Heart right ventricle (tissue), 16 donors: ENCODE data around the gene CCDC71L. TPM values are rescaled to one million over a fixed set of nuclear protein-coding genes. Genes with fewer than 3 reads are reported as not detected.

Source experiments
- ATAC-seq, 8 donors: fragments of 200-7000 bp; cut with Tn5 transposase; one replicate each; pipeline ENCODE4 v1.9.1; 2020; ENCODE audit warnings: mild to moderate bottlenecking in 8 of 8, moderate library complexity in 8 of 8, moderate number of reproducible peaks in 1 of 8
- DNase-seq, 2 donors: peaks; one replicate each; pipeline ENCODE4 v3.0.0-alpha.2; 2020
- H3K27ac ChIP-seq, 10 donors: fragments of 200-600 bp; sonication (generic) in 2 of 10; one replicate each; pipeline versions ENCODE4 v1.5.0 to v1.8.0; 2020 to 2022; ENCODE audit warnings: mild to moderate bottlenecking in 3 of 10
- H3K27me3 ChIP-seq, 7 donors: fragments of 200-600 bp; one replicate each; pipeline ENCODE4 v1.8.0; 2021 to 2022; ENCODE audit warnings: mild to moderate bottlenecking in 2 of 7
- H3K36me3 ChIP-seq, 9 donors: fragments of 200-600 bp; sonication (generic) in 1 of 9; one replicate each; pipeline versions ENCODE4 v1.5.0 to v1.8.0; 2020 to 2022; ENCODE audit warnings: mild to moderate bottlenecking in 2 of 9
- H3K4me1 ChIP-seq, 9 donors: fragments of 200-600 bp; sonication (generic) in 1 of 9; one replicate each; pipeline versions ENCODE4 v1.5.0 to v1.8.0; 2020 to 2022; ENCODE audit warnings: mild to moderate bottlenecking in 4 of 9
- H3K4me3 ChIP-seq, 10 donors: fragments of 200-600 bp; sonication (generic) in 2 of 10; one replicate each; pipeline versions ENCODE4 v1.5.0 to v1.8.0; 2020 to 2022; ENCODE audit warnings: mild to moderate bottlenecking in 7 of 10, moderate library complexity in 2 of 10
- H3K9me3 ChIP-seq, 11 donors: fragments of 200-600 bp in 10 of 11; sonication (generic) in 2 of 11; one replicate each; pipeline versions ENCODE4 v1.5.0 to v1.8.0; 2013 to 2022; ENCODE audit warnings: mild to moderate bottlenecking in 2 of 11, control low read depth in 1 of 11, moderate library complexity in 1 of 11
- WGBS, 2 donors: extraction: QIAGEN DNeasy Blood & Tissue Kit; methylation state at CpG; one replicate each; pipeline ENCODE4 v1.1.7; 2013; ENCODE audit warnings: inconsistent platforms in 1 of 2; 5-methylcytosine and 5-hydroxymethylcytosine counted together
- intact Hi-C, 10 donors: fragments of 100-400 bp; cut with DNase I; formaldehyde crosslinking; loops; one replicate each; pipeline versions ENCODE4 v1.11.1 to v1.14.2; 2022
- polyA plus RNA-seq, 2 donors: library from polyadenylated mRNA; stranded (reverse); fragments of 200-250 nt; gene quantifications; one replicate each; pipeline ENCODE4 v1.2.3, GENCODE V29; 2013
- total RNA-seq, 10 donors: library from RNA; stranded (reverse); fragmentation: NEBNext Ultra II Directional in 3 of 10; extraction: Animal tissue kit (Norgen Biotek cat#: 25700) in 3 of 10; gene quantifications; one replicate each; pipeline versions ENCODE4 v1.2.1 to v1.2.4, GENCODE V29; 2021 to 2023
- TF ChIP-seq, protein P1 (sequence below), 9 donors: fragments of 200-600 bp; sonication (generic) in 2 of 9; IDR thresholded peaks; one replicate each; pipeline versions ENCODE4 v1.5.0 to v1.8.0; 2021 to 2022; ENCODE audit warnings: antibody characterized with exemption in 9 of 9, mild to moderate bottlenecking in 5 of 9, moderate library complexity in 1 of 9
- donor health status: Arrhythmogenic right ventricular cardiomyopathy.
- donor health status: ischemic (EF 13 %, LVEDD 7.1; RV severe dilation, severe dysfunction).
- donor health status: healthy with polysubstance abuse.
- donor health status: DM: no; HTN: yes; CAD: no.
- donor health status: DM: no; HTN: no; CAD: no.
- donor health status: ischemic (EF 25% LVEDD 6.9; RV normal size, moderate dysfunction).
- donor health status: ischemic (EF 25% LVEDD 5.7; RV mildly dilated, moderate dysfunction).
- donor health status: healthy.
- donor health status: DM: yes; HTN: yes; CAD: no.
- donor health status: Ischemic cardiomyopathy.
- donor health status: ischemic (EF 35%, LVEDD 5.7; RV mildly dilated, moderate dysfunction).
- donor health status: nonischemic (EF 11% LVEDD 7.7; RV severe dilation, severe dysfunction).
- donor health status: DM: yes; HTN: yes; CAD: no.
- donor health status: PGD.
- donor health status: ischemic (EF 29% LVEDD 5.4; RV normal size, mild dysfunction).
- donor health status: nonischemic (EF 23%, LVEDD 6.1; RV moderate dilation, normal function).

CCDC71L gene
- total and polyA plus RNA-seq, 12 donors = 3.0 to 12.2 (median 5.6) TPM

DNA sequence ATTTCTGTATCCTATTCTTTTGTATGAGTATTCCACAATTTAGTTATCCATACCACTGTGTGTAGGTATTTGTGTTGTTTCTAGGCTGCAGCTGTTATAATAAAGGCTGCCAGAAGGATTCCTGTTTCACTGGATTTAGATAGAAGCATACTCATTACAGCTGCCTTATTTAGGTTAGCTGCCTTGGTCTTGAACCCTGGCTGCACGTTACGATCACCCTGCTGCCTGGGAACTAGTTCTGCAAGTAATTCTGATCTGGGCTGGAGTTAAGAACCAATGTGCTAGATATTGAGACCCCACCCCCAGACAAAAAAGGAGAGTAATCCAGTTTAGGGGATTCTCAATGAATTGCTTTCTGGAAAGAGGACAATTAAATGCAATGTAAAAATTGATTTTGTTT is 43.1 kb downstream of the CCDC71L start:
- Histone ChIP-seq H3K27ac (no peak overlapping the region), H3K4me1 (peaks cover 0 to 14% (median 8%) of the 10 kb centered on the region in 9 donors), H3K4me3 (no peak overlapping the region), H3K9me3 (peaks cover 0 to 18% (median 8%) of the 10 kb centered on the region in 11 donors), H3K36me3 (no peaks in the 10 kb centered on the region), H3K27me3 (no peaks in the 10 kb centered on the region)
- TF ChIP-seq, protein P1, sequence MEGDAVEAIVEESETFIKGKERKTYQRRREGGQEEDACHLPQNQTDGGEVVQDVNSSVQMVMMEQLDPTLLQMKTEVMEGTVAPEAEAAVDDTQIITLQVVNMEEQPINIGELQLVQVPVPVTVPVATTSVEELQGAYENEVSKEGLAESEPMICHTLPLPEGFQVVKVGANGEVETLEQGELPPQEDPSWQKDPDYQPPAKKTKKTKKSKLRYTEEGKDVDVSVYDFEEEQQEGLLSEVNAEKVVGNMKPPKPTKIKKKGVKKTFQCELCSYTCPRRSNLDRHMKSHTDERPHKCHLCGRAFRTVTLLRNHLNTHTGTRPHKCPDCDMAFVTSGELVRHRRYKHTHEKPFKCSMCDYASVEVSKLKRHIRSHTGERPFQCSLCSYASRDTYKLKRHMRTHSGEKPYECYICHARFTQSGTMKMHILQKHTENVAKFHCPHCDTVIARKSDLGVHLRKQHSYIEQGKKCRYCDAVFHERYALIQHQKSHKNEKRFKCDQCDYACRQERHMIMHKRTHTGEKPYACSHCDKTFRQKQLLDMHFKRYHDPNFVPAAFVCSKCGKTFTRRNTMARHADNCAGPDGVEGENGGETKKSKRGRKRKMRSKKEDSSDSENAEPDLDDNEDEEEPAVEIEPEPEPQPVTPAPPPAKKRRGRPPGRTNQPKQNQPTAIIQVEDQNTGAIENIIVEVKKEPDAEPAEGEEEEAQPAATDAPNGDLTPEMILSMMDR (IDR thresholded peaks at IDR 0.05) = no peak
- ATAC-seq (no peak), DNase-seq (no peak)
- intact Hi-C loops = no loop called here
- WGBS, 2 donors = 57 to 65% methylated on average over 2 of the region's 2 CpGs

DNA sequence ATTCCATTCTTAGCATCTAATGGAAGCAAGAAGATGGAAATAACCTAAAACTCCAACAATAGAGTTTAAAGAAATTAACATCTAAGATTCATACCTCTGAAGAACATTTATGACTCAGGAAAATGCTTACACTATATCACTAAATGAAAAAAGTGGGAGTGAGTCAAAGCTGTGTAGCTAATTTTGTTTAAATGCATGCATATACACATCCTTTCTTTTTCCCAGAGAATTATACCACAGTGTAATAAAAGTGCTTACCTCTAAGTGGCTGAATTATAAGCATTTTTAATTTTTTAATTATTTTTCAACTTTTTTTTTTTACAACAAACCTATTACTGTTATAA is 44.3 kb downstream of the CCDC71L start:
- ATAC-seq = no peak
- no peak overlapping the region for H3K27ac ChIP-seq
- no peaks in the 10 kb centered on the region for H3K36me3 ChIP-seq
- intact Hi-C loops = no loop called here
- no peak for DNase-seq
- H3K4me1 ChIP-seq = peaks cover 0 to 14% (median 8%) of the 10 kb centered on the region in 9 donors
- TF ChIP-seq, protein P1 (IDR thresholded peaks at IDR 0.05) = no peak
- H3K9me3 ChIP-seq = peaks cover 0 to 18% (median 5%) of the 10 kb centered on the region in 11 donors
- H3K27me3 ChIP-seq = no peaks in the 10 kb centered on the region
- H3K4me3 ChIP-seq = no peak overlapping the region

DNA sequence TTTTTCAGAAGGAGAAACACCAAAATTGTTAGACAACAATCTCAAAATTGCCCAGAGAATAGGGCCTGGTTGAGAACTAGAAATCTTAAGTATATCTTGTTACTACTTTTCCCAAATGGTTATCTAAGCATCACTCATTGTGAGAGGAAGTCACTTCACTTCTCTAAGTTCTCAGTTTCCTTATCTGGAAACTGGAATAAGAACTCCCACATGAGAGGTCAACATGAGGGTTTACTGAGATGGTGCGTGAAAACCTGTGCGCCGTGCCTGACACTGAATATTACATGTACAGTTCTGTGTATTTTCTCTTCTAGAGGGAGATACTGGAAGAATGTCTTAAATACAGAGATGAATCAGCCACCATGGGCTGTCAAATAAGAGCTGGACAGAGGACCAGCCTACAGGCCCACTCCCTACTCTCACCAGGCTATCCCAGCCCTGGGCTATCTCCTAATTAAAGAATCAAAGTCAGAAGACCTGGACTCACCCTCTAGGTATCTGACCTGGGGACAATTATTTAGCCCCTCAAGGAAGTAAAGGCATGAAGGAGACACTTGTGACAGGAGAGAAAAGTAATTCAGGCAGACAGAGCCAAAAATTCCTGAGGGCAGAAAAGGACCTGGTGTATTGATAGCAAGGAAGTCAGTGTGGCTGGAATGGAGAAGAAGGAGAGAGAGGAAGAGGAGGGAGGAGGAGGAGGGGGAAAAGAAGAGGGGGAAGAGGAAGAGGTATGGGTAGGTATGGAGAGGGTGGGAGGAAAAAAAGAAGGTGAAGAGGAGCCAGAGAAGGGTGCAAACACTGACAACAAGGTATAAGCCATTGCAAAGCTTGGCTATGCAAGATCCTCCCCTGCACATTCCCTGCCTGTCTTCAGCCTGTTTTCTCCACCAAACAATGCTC is 44.9 kb downstream of the CCDC71L start:
- Histone ChIP-seq H3K4me3 (no peak overlapping the region), H3K4me1 (peaks cover 0 to 14% (median 8%) of the 10 kb centered on the region in 9 donors), H3K27ac (no peak overlapping the region), H3K9me3 (peaks cover 0 to 11% (median 3%) of the 10 kb centered on the region in 11 donors), H3K27me3 (no peaks in the 10 kb centered on the region), H3K36me3 (no peaks in the 10 kb centered on the region)
- TF ChIP-seq, protein P1 (IDR thresholded peaks at IDR 0.05) = no peak
- ATAC-seq (no peak), DNase-seq (no peak)
- intact Hi-C loops = no loop called here
- WGBS, 2 donors = 93 to 95% methylated on average over 3 of the region's 3 CpGs

DNA sequence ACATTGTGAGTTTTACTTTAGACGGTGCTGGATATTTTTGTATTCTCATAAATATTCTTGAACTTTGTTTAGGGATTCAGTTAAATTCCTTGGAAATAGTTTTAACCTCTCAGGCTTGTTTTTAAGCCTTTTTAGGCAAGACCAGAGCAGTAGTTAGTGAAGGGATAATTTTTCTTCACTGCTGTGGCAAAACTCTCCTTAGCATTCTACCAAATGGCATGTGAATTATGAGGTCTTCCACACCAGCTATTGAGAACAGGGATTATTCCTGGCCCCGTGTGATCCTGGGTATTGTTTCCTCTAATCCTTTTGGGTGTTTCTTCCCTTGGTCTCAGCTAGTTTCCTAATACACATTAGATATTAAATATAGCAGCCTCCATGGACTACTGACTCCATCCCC is 46.2 kb downstream of the CCDC71L start:
- intact Hi-C loops = no loop called here
- TF ChIP-seq, protein P1 (IDR thresholded peaks at IDR 0.05) = no peak
- peaks cover 0 to 14% (median 8%) of the 10 kb centered on the region in 9 donors for H3K4me1 ChIP-seq
- H3K36me3 ChIP-seq = no peaks in the 10 kb centered on the region
- ATAC-seq = no peak
- H3K27me3 ChIP-seq = no peaks in the 10 kb centered on the region
- no peak overlapping the region for H3K4me3 ChIP-seq
- WGBS, 2 donors = 46 to 52% methylated on average over 2 of the region's 2 CpGs
- no peak for DNase-seq
- peaks cover 0 to 10% (median 3%) of the 10 kb centered on the region in 11 donors for H3K9me3 ChIP-seq
- no peak overlapping the region for H3K27ac ChIP-seq
